OCI-LY7 (cell line): ENCODE measurements around the gene RIN3. TPM values are rescaled to one million over a fixed set of nuclear protein-coding genes. Genes with fewer than 3 reads are reported as not detected.

Source experiments
- BruUV-seq: library from RNA; stranded (reverse); fragments of 400-500 nt; replicated peaks from 2 replicates; lab custom pipeline; 2021; lab: Mats Ljungman, UMichigan
- CTCF ChIA-PET: fragments of 300-600 bp; sonication (Branson Sonifier 250); formaldehyde crosslinking; loops from one replicate; lab custom pipeline; 2022; ENCODE audit warnings: antibody characterized with exemption; ENCODE audit not compliant: unreplicated experiment; lab: Charles Lee
- POLR2A ChIA-PET: fragments of 300-600 bp; sonication (Branson Sonifier 250); formaldehyde crosslinking; loops from one replicate; lab custom pipeline; 2022; ENCODE audit warnings: antibody characterized with exemption; lab: Charles Lee
- DNase-seq: peaks from one replicate; pipeline ENCODE4 v3.0.0-alpha.2; 2015; ENCODE audit warnings: low spot score
- H2AFZ ChIP-seq: fragments of 200-600 bp; sonication (generic), shearing (Covaris generic); 2 replicates; pipeline ENCODE4 v1.6.1; 2014; ENCODE audit warnings: mild to moderate bottlenecking, antibody characterized with exemption, low read length, moderate library complexity
- H3K27ac ChIP-seq: fragments of 200-600 bp; sonication (generic); 2 replicates; pipeline ENCODE4 v1.5.1; 2014; ENCODE audit warnings: mixed run types, low read depth, mild to moderate bottlenecking, moderate library complexity, low read length, inconsistent platforms; ENCODE audit not compliant: poor library complexity, severe bottlenecking
- H3K36me3 ChIP-seq: fragments of 200-600 bp; sonication (generic); 2 replicates; pipeline ENCODE4 v1.6.1; 2014; ENCODE audit warnings: mild to moderate bottlenecking, antibody characterized with exemption, low read length, moderate library complexity, mixed read lengths; ENCODE audit not compliant: insufficient read depth
- H3K4me1 ChIP-seq: fragments of 200-600 bp; sonication (generic); 2 replicates; pipeline ENCODE4 v1.5.1; 2014; ENCODE audit warnings: mild to moderate bottlenecking, low read length; ENCODE audit not compliant: insufficient read depth, poor library complexity, severe bottlenecking
- H3K4me2 ChIP-seq: fragments of 200-600 bp; sonication (generic); 2 replicates; pipeline ENCODE4 v1.6.1; 2014; ENCODE audit warnings: mild to moderate bottlenecking, low read length
- H3K4me3 ChIP-seq: fragments of 200-600 bp; sonication (generic); 2 replicates; pipeline ENCODE4 v1.5.1; 2014; ENCODE audit warnings: mild to moderate bottlenecking, low read depth, low read length; ENCODE audit not compliant: poor library complexity, severe bottlenecking
- H3K79me2 ChIP-seq: fragments of 200-600 bp; sonication (generic); 2 replicates; pipeline ENCODE4 v1.6.1; 2016; ENCODE audit warnings: low read depth, mild to moderate bottlenecking, low read length, moderate library complexity, mixed read lengths; ENCODE audit not compliant: insufficient read depth
- H3K9me2 ChIP-seq: fragments of 200-600 bp; sonication (generic); 2 replicates; pipeline ENCODE4 v1.6.1; 2016; ENCODE audit warnings: mild to moderate bottlenecking, low read length, mixed read lengths; ENCODE audit not compliant: insufficient read depth
- H3K9me3 ChIP-seq: fragments of 200-600 bp; sonication (generic); 2 replicates; pipeline ENCODE4 v1.6.1; 2014; ENCODE audit warnings: mild to moderate bottlenecking, mixed run types, low read length, mixed read lengths
- H4K20me1 ChIP-seq: fragments of 200-600 bp; sonication (generic); 2 replicates; pipeline ENCODE4 v1.6.1; 2014; ENCODE audit warnings: mild to moderate bottlenecking, antibody characterized with exemption, low read length, moderate library complexity, mixed read lengths; ENCODE audit not compliant: insufficient read depth
- CTCF ChIP-seq: fragments of 200-600 bp; sonication (generic); conservative IDR thresholded peaks from 2 replicates; pipeline ENCODE4 v1.5.1; 2014; ENCODE audit warnings: mild to moderate bottlenecking, antibody characterized with exemption, low read length, moderate library complexity, mixed read lengths
- EZH2phosphoT487 ChIP-seq: fragments of 200-600 bp; sonication (generic); IDR thresholded peaks from 2 replicates; pipeline ENCODE4 v1.6.1; 2018; ENCODE audit warnings: low read depth, borderline replicate concordance, mild to moderate bottlenecking, mixed run types, antibody characterized with exemption, low read length, moderate library complexity, mixed read lengths
- intact Hi-C: fragments of 100-400 bp; cut with micrococcal nuclease; formaldehyde crosslinking; loops from one replicate; pipeline ENCODE4 v1.10.0; 2022; ENCODE audit not compliant: unreplicated experiment
- total RNA-seq, 2 experiments: library from RNA; depleted of rRNA in 1 of 2; stranded (reverse); fragments of >200 nt in 1 of 2; shearing (Covaris generic) in 1 of 2; gene quantifications; 2 replicates each; pipeline ENCODE4 v1.2.3, GENCODE V29; 2014 to 2022

RIN3 gene
- total RNA-seq, 2 experiments from 2014 or later: not detected

- intact Hi-C loops: no loop called here
- BruUV-seq: no TSS peak
- Histone ChIP-seq H4K20me1 (no peaks in the 10 kb centered on the region), H3K27ac (no peak overlapping the region), H3K36me3 (no peaks in the 10 kb centered on the region), H3K4me1 (no peaks in the 10 kb centered on the region), H3K79me2 (no peaks in the 10 kb centered on the region), H3K4me3 (no peak overlapping the region), H3K4me2 (no peak overlapping the region), H3K9me2 (no peaks in the 10 kb centered on the region), H3K9me3 (no peaks in the 10 kb centered on the region), H2AFZ (no peak overlapping the region)
- ChIA-PET POLR2A (interaction anchor here (0.9 kb wide), 1 partner anchor 24 kb away, joined by 3 read pairs; no protein-coding TSS in a partner anchor), CTCF (interaction anchor here (1.0 kb wide), 1 partner anchor 10 kb away, joined by 3 read pairs; no protein-coding TSS in a partner anchor)
- no peak for DNase-seq
- TF ChIP-seq CTCF (no peak), EZH2phosphoT487 (no peak)
Observed at GRCh38 chr14:92579244-92579936, 65.8 kb downstream of the RIN3 start.

GRCh38 chr14:92581206-92581605 is 67.6 kb downstream of the RIN3 start:
- H3K4me2 ChIP-seq: no peak overlapping the region
- ChIA-PET POLR2A (no interaction called here), CTCF (no interaction called here)
- BruUV-seq: no TSS peak
- no peaks in the 10 kb centered on the region for H3K79me2 ChIP-seq
- H3K9me3 ChIP-seq: no peaks in the 10 kb centered on the region
- no peak overlapping the region for H2AFZ ChIP-seq
- intact Hi-C loops: no loop called here
- H3K27ac ChIP-seq: no peak overlapping the region
- no peaks in the 10 kb centered on the region for H3K36me3 ChIP-seq
- no peaks in the 10 kb centered on the region for H4K20me1 ChIP-seq
- H3K4me1 ChIP-seq: no peaks in the 10 kb centered on the region
- H3K4me3 ChIP-seq: no peak overlapping the region
- no peaks in the 10 kb centered on the region for H3K9me2 ChIP-seq
- no peak for DNase-seq
- TF ChIP-seq EZH2phosphoT487 (no peak), CTCF (no peak)

- Histone ChIP-seq H2AFZ (no peak overlapping the region), H3K36me3 (no peaks in the 10 kb centered on the region), H3K79me2 (no peaks in the 10 kb centered on the region), H3K9me2 (no peaks in the 10 kb centered on the region), H3K9me3 (no peaks in the 10 kb centered on the region), H3K4me2 (no peak overlapping the region), H4K20me1 (no peaks in the 10 kb centered on the region), H3K27ac (no peak overlapping the region), H3K4me3 (no peak overlapping the region), H3K4me1 (no peaks in the 10 kb centered on the region)
- DNase-seq: no peak
- TF ChIP-seq EZH2phosphoT487: no peak
- TF ChIP-seq CTCF: no peak
- intact Hi-C loops: no loop called here
- ChIA-PET POLR2A (no interaction called here), CTCF (no interaction called here)
- BruUV-seq: no TSS peak
Observed at GRCh38 chr14:92581966-92582566, 68.5 kb downstream of the RIN3 start.
